Measurements from ENCODE around the gene MCF2L.

Gene MCF2L

GRCh38 chr13:113083402-113084061 is 114.5 kb downstream of the MCF2L start:
- TF ChIP-seq POLR2AphosphoS5 (IDR thresholded peaks at IDR 0.05; ENCODE audit: low read depth, low read length) = no peak
- TF ChIP-seq, protein P1, sequence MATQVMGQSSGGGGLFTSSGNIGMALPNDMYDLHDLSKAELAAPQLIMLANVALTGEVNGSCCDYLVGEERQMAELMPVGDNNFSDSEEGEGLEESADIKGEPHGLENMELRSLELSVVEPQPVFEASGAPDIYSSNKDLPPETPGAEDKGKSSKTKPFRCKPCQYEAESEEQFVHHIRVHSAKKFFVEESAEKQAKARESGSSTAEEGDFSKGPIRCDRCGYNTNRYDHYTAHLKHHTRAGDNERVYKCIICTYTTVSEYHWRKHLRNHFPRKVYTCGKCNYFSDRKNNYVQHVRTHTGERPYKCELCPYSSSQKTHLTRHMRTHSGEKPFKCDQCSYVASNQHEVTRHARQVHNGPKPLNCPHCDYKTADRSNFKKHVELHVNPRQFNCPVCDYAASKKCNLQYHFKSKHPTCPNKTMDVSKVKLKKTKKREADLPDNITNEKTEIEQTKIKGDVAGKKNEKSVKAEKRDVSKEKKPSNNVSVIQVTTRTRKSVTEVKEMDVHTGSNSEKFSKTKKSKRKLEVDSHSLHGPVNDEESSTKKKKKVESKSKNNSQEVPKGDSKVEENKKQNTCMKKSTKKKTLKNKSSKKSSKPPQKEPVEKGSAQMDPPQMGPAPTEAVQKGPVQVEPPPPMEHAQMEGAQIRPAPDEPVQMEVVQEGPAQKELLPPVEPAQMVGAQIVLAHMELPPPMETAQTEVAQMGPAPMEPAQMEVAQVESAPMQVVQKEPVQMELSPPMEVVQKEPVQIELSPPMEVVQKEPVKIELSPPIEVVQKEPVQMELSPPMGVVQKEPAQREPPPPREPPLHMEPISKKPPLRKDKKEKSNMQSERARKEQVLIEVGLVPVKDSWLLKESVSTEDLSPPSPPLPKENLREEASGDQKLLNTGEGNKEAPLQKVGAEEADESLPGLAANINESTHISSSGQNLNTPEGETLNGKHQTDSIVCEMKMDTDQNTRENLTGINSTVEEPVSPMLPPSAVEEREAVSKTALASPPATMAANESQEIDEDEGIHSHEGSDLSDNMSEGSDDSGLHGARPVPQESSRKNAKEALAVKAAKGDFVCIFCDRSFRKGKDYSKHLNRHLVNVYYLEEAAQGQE (IDR thresholded peaks at IDR 0.05; ENCODE audit: insufficient read depth in 1 of 2, low read depth in 2 of 2, low read length in 2 of 2) = no peak
- no peak for TF ChIP-seq SIN3A (IDR thresholded peaks at IDR 0.05; ENCODE audit: borderline replicate concordance, insufficient read depth, low read length)
- no peak for TF ChIP-seq FOXP2 (optimal IDR thresholded peaks at IDR 0.05; ENCODE audit: borderline replicate concordance, extremely low read depth, extremely low read length, insufficient read depth)
- TF ChIP-seq TAF1 (IDR thresholded peaks at IDR 0.05; ENCODE audit: borderline replicate concordance, insufficient read depth, low read length) = no peak

DNA sequence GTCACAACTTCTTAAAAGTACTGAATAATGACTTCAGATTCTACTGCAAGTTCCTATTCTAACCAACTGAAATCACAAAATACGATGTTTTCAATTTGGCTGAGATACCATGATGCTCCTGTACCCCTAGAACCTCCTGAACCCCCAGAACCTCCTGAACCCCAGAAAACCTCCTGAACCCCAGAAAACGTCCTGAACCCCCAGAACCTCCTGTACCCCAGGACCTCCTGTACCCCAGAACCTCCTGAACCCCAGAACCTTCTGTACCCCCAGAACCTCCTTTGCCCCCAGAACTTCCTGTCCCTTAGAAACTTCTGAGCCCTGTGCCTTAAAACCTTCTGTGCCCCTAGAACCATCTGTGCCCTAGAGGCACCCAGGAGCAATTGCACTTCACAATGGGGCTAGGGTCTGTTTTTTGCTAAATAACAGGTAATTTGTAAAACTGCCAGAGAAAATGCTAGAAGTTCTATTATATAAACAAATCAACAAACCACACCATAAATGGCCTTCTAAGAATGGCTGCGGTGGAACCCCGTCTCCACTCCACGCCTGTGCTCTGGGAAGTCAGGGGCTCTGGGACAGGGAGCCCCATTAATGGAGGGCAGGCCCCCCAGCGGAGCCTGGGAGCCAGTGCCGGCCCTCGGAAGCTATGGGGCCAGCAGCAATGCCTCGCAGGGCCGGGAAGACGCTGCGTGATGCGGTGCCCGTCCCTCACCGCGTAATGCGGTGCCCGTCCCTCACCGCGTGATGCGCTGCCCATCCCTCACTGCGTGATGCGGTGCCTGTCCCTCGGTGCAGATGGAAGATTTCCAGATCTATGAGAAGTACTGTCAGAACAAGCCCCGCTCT is 115.3 kb downstream of the MCF2L start:
- TF ChIP-seq SIN3A (IDR thresholded peaks at IDR 0.05; ENCODE audit: borderline replicate concordance, insufficient read depth, low read length) (no peak), POLR2AphosphoS5 (IDR thresholded peaks at IDR 0.05; ENCODE audit: low read depth, low read length) (no peak), FOXP2 (optimal IDR thresholded peaks at IDR 0.05; ENCODE audit: borderline replicate concordance, extremely low read depth, extremely low read length, insufficient read depth) (no peak)
- TF ChIP-seq, protein P1 (IDR thresholded peaks at IDR 0.05; ENCODE audit: insufficient read depth in 1 of 2, low read depth in 2 of 2, low read length in 2 of 2) = no peak

DNA sequence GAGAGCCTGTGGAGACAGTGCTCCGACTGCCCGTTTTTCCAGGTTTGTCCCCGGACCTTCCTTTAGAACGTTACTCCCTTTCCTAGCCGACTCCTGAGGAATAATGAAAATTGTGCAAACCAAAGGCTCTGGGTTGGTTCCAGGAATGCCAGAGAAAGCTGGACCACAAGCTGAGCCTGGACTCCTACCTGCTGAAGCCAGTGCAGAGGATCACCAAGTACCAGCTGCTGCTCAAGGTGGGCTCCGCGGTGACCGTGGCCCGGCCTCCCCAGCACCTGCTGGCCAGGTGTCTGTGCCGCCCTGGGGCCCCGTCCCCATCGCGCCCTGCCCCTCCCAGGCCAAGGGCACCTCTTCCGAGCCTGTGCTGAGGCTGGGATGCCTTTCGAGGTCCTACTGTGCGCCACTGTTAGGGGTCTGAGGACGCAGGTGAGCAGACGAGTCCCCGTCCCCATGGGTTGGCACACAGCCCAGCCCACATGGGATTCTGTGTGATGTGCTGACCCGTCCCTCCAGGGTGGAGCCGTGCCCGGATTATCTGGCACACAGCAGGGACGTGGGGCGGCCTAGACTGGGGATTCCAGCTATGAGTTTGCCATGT is 116.0 kb downstream of the MCF2L start:
- TF ChIP-seq FOXP2 (optimal IDR thresholded peaks at IDR 0.05; ENCODE audit: borderline replicate concordance, extremely low read depth, extremely low read length, insufficient read depth) = no peak
- TF ChIP-seq SIN3A (IDR thresholded peaks at IDR 0.05; ENCODE audit: borderline replicate concordance, insufficient read depth, low read length) = no peak
- TF ChIP-seq POLR2AphosphoS5 (IDR thresholded peaks at IDR 0.05; ENCODE audit: low read depth, low read length) = no peak
- TF ChIP-seq, protein P1 (IDR thresholded peaks at IDR 0.05; ENCODE audit: insufficient read depth in 1 of 2, low read depth in 2 of 2, low read length in 2 of 2) = no peak
- no peak for TF ChIP-seq TAF1 (IDR thresholded peaks at IDR 0.05; ENCODE audit: borderline replicate concordance, insufficient read depth, low read length)

DNA sequence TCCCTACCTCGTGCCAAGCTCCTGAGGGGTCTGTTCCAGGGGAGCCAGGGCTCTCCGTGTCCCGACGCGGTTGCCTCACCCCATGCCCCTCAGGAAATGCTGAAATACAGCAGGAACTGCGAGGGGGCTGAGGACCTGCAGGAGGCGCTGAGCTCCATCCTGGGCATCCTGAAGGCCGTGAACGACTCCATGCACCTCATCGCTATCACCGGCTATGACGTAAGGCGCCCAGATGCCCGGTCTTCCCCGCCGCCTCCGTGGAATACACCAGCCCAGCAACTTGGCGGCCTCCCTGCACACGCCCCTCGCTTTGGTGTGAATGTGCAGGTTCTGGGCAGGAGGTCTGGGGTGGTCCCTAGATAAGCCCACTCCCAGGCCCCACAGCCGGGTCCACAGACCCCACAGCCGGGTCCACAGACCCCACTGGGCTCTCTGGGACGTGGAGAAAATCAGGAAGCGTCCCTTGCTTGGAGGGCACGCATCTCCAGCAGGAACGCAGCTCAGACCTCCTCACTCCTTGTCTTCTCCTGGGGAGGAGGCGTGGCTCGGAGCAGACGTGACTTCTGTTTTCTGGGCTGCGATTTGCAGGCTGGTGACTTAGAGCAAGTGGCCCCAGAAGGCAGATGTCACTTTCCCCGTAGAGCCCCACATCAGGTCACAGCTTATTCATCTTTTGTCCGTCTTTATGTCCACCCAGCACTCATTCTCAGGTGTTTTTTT is 117.2 kb downstream of the MCF2L start:
- no peak for TF ChIP-seq POLR2AphosphoS5 (IDR thresholded peaks at IDR 0.05; ENCODE audit: low read depth, low read length)
- TF ChIP-seq TAF1 (IDR thresholded peaks at IDR 0.05; ENCODE audit: borderline replicate concordance, insufficient read depth, low read length) = no peak
- no peak for TF ChIP-seq FOXP2 (optimal IDR thresholded peaks at IDR 0.05; ENCODE audit: borderline replicate concordance, extremely low read depth, extremely low read length, insufficient read depth)
